NCI-H460 (cell line): Measurements from ENCODE around the gene LIMCH1. TPM values are rescaled to one million over a fixed set of nuclear protein-coding genes. Genes with fewer than 3 reads are reported as not detected.
"Not testable (repeated sequence)": the region's sequence is repeated elsewhere in the genome, so short reads cannot be mapped to it uniquely, and the experiment has no call there.

ENCODE experiments used
- DNase-seq: peaks from one replicate; pipeline ENCODE4 v3.0.0-alpha.2; 2016; ENCODE audit warnings: low read depth; ENCODE audit errors: extremely low read depth
- total RNA-seq: library from RNA; depleted of rRNA; stranded (reverse); fragments of >200 nt; shearing (Covaris generic); gene quantifications from 2 replicates; pipeline ENCODE4 v1.2.3, GENCODE V29; 2014

LIMCH1 gene
- total RNA-seq, 1 experiment from 2014 or later: 308 TPM

GRCh38 chr4:41718907-41719306 lies 180.9 kb downstream of the LIMCH1 start:
- no peak for DNase-seq

GRCh38 chr4:41719417-41719816 lies 181.5 kb downstream of the LIMCH1 start:
- DNase-seq: no peak

- DNase-seq: no peak
These were observed 184.2 kb downstream of the LIMCH1 start for GRCh38 chr4:41722181-41722580.

- no peak for DNase-seq
These were observed 185.3 kb downstream of the LIMCH1 start for GRCh38 chr4:41723286-41723685.

- no peak for DNase-seq
These were observed 187.3 kb downstream of the LIMCH1 start for GRCh38 chr4:41725254-41725653.

GRCh38 chr4:41727861-41728572 lies 190.1 kb downstream of the LIMCH1 start:
- DNase-seq: no peak

GRCh38 chr4:41728573-41728913 lies 190.6 kb downstream of the LIMCH1 start:
- no peak for DNase-seq

GRCh38 chr4:41731569-41732126 lies 193.7 kb downstream of the LIMCH1 start:
- DNase-seq: no peak

- DNase-seq: no peak
These were observed 196.4 kb downstream of the LIMCH1 start for GRCh38 chr4:41734371-41734770.

- DNase-seq: not testable (repeated sequence)
These were observed 199.5 kb downstream of the LIMCH1 start for GRCh38 chr4:41737491-41737890.

GRCh38 chr4:41741354-41741753 lies 203.4 kb downstream of the LIMCH1 start:
- no peak for DNase-seq

GRCh38 chr4:41744572-41745291 lies 206.8 kb downstream of the LIMCH1 start:
- no peak for DNase-seq

- no peak for DNase-seq
These were observed 207.5 kb downstream of the LIMCH1 start for GRCh38 chr4:41745292-41746024.

- DNase-seq: no peak
These were observed 208.1 kb downstream of the LIMCH1 start for GRCh38 chr4:41746025-41746439.

GRCh38 chr4:41746440-41747229 lies 208.7 kb downstream of the LIMCH1 start:
- DNase-seq: no peak

GRCh38 chr4:41747230-41748055 lies 209.5 kb downstream of the LIMCH1 start:
- DNase-seq: no peak

GRCh38 chr4:41748074-41748570 lies 210.2 kb downstream of the LIMCH1 start:
- DNase-seq: no peak

- no peak for DNase-seq
These were observed 210.9 kb downstream of the LIMCH1 start, which contains the start of gene PHOX2B for GRCh38 chr4:41748571-41749475. PHOX2B (minus strand) TSS chr4:41748725; CDS start chr4:41748610, 115 bp downstream.
